H9 (cell line): ENCODE results near the gene KATNB1. TPM values are rescaled to one million over a fixed set of nuclear protein-coding genes. Genes with fewer than 3 reads are reported as not detected.
A peak's percentile ranks its signal among the peaks of the same experiment; 100 is the strongest.

Experiments used
- DNase-seq: peaks from one replicate; pipeline ENCODE4 v3.0.0-alpha.2; 2017
- H2AFZ ChIP-seq: one replicate; pipeline ENCODE4 v1.6.1; 2013; ENCODE audit warnings: mild to moderate bottlenecking, low read length, control low read depth, moderate library complexity
- H2AK5ac ChIP-seq: 2 replicates; pipeline ENCODE4 v1.6.1; 2013; ENCODE audit warnings: low read length, control low read depth, mixed read lengths; ENCODE audit not compliant: insufficient read length
- H2BK120ac ChIP-seq: one replicate; pipeline ENCODE4 v1.6.1; 2013; ENCODE audit warnings: low read depth, mild to moderate bottlenecking, low read length, control low read depth, inconsistent platforms; ENCODE audit not compliant: poor library complexity, severe bottlenecking
- H2BK12ac ChIP-seq: 2 replicates; pipeline ENCODE4 v1.6.1; 2013; ENCODE audit warnings: low read length, control low read depth, mixed read lengths, low read depth; ENCODE audit not compliant: insufficient read length
- H2BK15ac ChIP-seq: 2 replicates; pipeline ENCODE4 v1.6.1; 2013; ENCODE audit warnings: low read depth, low read length, control low read depth
- H2BK20ac ChIP-seq: one replicate; pipeline ENCODE4 v1.6.1; 2013; ENCODE audit warnings: low read depth, mild to moderate bottlenecking, low read length, control low read depth, inconsistent platforms; ENCODE audit not compliant: poor library complexity, severe bottlenecking
- H2BK5ac ChIP-seq: 2 replicates; pipeline ENCODE4 v1.6.1; 2013; ENCODE audit warnings: low read length, control low read depth, mixed read lengths; ENCODE audit not compliant: insufficient read length
- H3K14ac ChIP-seq: 2 replicates; pipeline ENCODE4 v1.6.1; 2013; ENCODE audit warnings: low read length, control low read depth; ENCODE audit not compliant: insufficient read depth
- H3K18ac ChIP-seq: 2 replicates; pipeline ENCODE4 v1.6.1; 2013; ENCODE audit warnings: low read depth, mild to moderate bottlenecking, mixed read lengths, low read length, control low read depth; ENCODE audit not compliant: insufficient read length
- H3K23ac ChIP-seq: 2 replicates; pipeline ENCODE4 v1.6.1; 2013; ENCODE audit warnings: low read length, control low read depth, mixed read lengths, low read depth; ENCODE audit not compliant: insufficient read length
- H3K23me2 ChIP-seq: 2 replicates; pipeline ENCODE4 v1.6.1; 2013; ENCODE audit warnings: low read depth, mild to moderate bottlenecking, mixed read lengths, low read length, control low read depth; ENCODE audit not compliant: insufficient read length, poor library complexity, severe bottlenecking
- H3K27ac ChIP-seq: 2 replicates; pipeline ENCODE4 v1.5.1; 2013; ENCODE audit warnings: low read length, control low read depth, mixed read lengths, low read depth; ENCODE audit not compliant: insufficient read length
- H3K27me3 ChIP-seq: 2 replicates; pipeline ENCODE4 v1.6.1; 2013; ENCODE audit warnings: low read length, control low read depth, inconsistent platforms; ENCODE audit not compliant: insufficient read depth
- H3K4ac ChIP-seq: 2 replicates; pipeline ENCODE4 v1.6.1; 2013; ENCODE audit warnings: low read depth, mild to moderate bottlenecking, control low read depth, inconsistent platforms, low read length, moderate library complexity
- H3K4me1 ChIP-seq: 2 replicates; pipeline ENCODE4 v1.6.1; 2013; ENCODE audit warnings: low read length, control low read depth, inconsistent platforms; ENCODE audit not compliant: insufficient read depth
- H3K4me2 ChIP-seq: 2 replicates; pipeline ENCODE4 v1.6.1; 2013; ENCODE audit warnings: low read length, control low read depth, mixed read lengths; ENCODE audit not compliant: insufficient read length, insufficient read depth
- H3K56ac ChIP-seq: 2 replicates; pipeline ENCODE4 v1.6.1; 2013; ENCODE audit warnings: low read depth, mild to moderate bottlenecking, mixed read lengths, low read length, control low read depth; ENCODE audit not compliant: insufficient read length
- H3K79me1 ChIP-seq: 2 replicates; pipeline ENCODE4 v1.6.1; 2013; ENCODE audit warnings: low read depth, mild to moderate bottlenecking, moderate library complexity, low read length, control low read depth, inconsistent platforms; ENCODE audit not compliant: insufficient read depth, poor library complexity, severe bottlenecking
- H3K79me2 ChIP-seq: 2 replicates; pipeline ENCODE4 v1.6.1; 2013; ENCODE audit warnings: low read length, control low read depth, inconsistent platforms; ENCODE audit not compliant: insufficient read depth
- H3K9ac ChIP-seq: 2 replicates; pipeline ENCODE4 v1.6.1; 2013; ENCODE audit warnings: low read length, control low read depth, mixed read lengths; ENCODE audit not compliant: insufficient read length; ENCODE audit errors: extremely low read depth
- H3K9me3 ChIP-seq: one replicate; pipeline ENCODE4 v1.6.1; 2013; ENCODE audit warnings: low read depth, low read length, inconsistent platforms; ENCODE audit not compliant: control insufficient read depth
- H3T11ph ChIP-seq: one replicate; pipeline ENCODE4 v1.6.1; 2013; ENCODE audit warnings: mild to moderate bottlenecking, low read length, control low read depth, inconsistent platforms
- H4K20me1 ChIP-seq: one replicate; pipeline ENCODE4 v1.6.1; 2013; ENCODE audit not compliant: control insufficient read depth, insufficient read length, insufficient read depth
- H4K5ac ChIP-seq: 2 replicates; pipeline ENCODE4 v1.6.1; 2013; ENCODE audit warnings: low read depth, mild to moderate bottlenecking, mixed read lengths, low read length, control low read depth; ENCODE audit not compliant: insufficient read length
- H4K8ac ChIP-seq: replicated peaks from 2 replicates; pipeline ENCODE4 v1.6.1; 2013; ENCODE audit warnings: low read length, control low read depth, mixed read lengths, low read depth; ENCODE audit not compliant: insufficient read length
- H4K91ac ChIP-seq: 2 replicates; pipeline ENCODE4 v1.6.1; 2013; ENCODE audit warnings: low read depth, mild to moderate bottlenecking, moderate library complexity, mixed read lengths, low read length, control low read depth; ENCODE audit not compliant: insufficient read length
- H3K27ac Mint-ChIP-seq, 3 experiments: 2 replicates in 2 of 3; 3 replicates in 1 of 3; pipeline ENCODE4 v1.8.0; 2020 to 2021; ENCODE audit warnings: mixed read lengths in 3 of 3, mild to moderate bottlenecking in 1 of 3, moderate library complexity in 1 of 3
- H3K27me3 Mint-ChIP-seq: 2 replicates; pipeline ENCODE4 v1.8.0; 2021; ENCODE audit warnings: low read depth, mild to moderate bottlenecking, moderate library complexity, mixed read lengths
- H3K36me3 Mint-ChIP-seq, 3 experiments: 2 replicates in 2 of 3; 3 replicates in 1 of 3; pipeline ENCODE4 v1.8.0; 2020 to 2021; ENCODE audit warnings: low read depth in 3 of 3, mixed read lengths in 3 of 3; ENCODE audit not compliant: insufficient read depth in 1 of 3
- H3K4me1 Mint-ChIP-seq, 2 experiments: 2 replicates each; pipeline ENCODE4 v1.8.0; 2020; ENCODE audit warnings: mixed read lengths in 2 of 2
- H3K4me3 Mint-ChIP-seq, 2 experiments: 2 replicates in 1 of 2; 3 replicates in 1 of 2; pipeline ENCODE4 v1.8.0; 2020 to 2021; ENCODE audit warnings: mild to moderate bottlenecking in 2 of 2, mixed read lengths in 2 of 2, moderate library complexity in 1 of 2
- H3K9me3 Mint-ChIP-seq, 2 experiments: 2 replicates in 1 of 2; 3 replicates in 1 of 2; pipeline ENCODE4 v1.8.0; 2020; ENCODE audit warnings: mild to moderate bottlenecking in 2 of 2, mixed read lengths in 2 of 2, moderate library complexity in 1 of 2
- WGBS: extraction: QIAGEN DNeasy Blood & Tissue Kit; methylation state at CpG from one replicate; pipeline ENCODE4 v1.1.7; 2013; ENCODE audit warnings: missing lambda C conversion rate, low lambda C conversion rate, mixed read lengths; ENCODE audit not compliant: insufficient read length; ENCODE audit errors: extremely low coverage; 5-methylcytosine and 5-hydroxymethylcytosine counted together
- total RNA-seq: library from RNA; stranded (reverse); gene quantifications from 2 replicates; pipeline ENCODE4 v1.2.1, GENCODE V29; 2021
- TF ChIP-seq, protein P1 (sequence below): fragments of 200-600 bp; sonication (generic); conservative IDR thresholded peaks from 3 replicates; pipeline ENCODE4 v1.8.0; 2021; ENCODE audit warnings: antibody characterized with exemption, mild to moderate bottlenecking

Gene KATNB1
- total RNA-seq, 1 experiment from 2014 or later = 29.9 TPM

DNA sequence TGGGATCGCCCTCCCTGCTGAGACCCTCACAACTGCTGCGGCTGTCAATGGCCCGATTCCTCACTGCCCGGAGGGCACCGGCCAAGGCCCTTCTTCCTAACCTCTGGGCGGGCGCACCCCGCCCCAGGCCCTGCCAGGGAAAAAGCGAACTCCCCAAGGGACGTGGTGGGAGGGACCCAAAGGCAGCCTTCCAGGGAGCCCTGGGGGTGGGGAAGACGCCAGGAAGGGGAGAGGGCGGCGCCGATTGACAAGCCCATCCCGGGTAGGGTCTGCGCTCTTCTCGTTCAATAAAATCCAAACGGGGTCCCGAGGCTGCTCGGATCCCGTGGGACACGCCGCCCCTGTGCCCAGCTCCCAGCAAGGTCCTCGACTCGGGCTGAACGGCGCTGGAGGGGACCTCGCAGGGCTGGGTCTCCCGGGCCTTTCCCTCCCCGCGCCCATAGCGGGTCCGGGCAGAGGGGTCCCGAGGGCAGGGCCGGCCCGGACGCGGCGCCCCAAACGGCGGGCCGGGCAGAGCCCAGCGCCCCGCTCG, 66.3 kb downstream of the KATNB1 start:
- no peak overlapping the region for H2BK120ac ChIP-seq
- no peak overlapping the region for H3K9ac ChIP-seq
- WGBS = no CpG with 5 or more reads among the region's 45 CpGs
- Mint-ChIP-seq H3K36me3 (no peaks in the 10 kb centered on the region), H3K27me3 (peaks cover 45% of the 10 kb centered on the region), H3K27ac (no peak overlapping the region), H3K9me3 (no peaks in the 10 kb centered on the region; a peak in 2 of 5 replicates), H3K4me1 (peaks cover 41 to 47% of the 10 kb centered on the region in 2 experiments), H3K4me3 (peak overlapping the region; percentile 53 to 73)
- no peak overlapping the region for H2BK12ac ChIP-seq
- H3K79me2 ChIP-seq = no peaks in the 10 kb centered on the region
- no peak overlapping the region; the same call in 1 of the 2 replicates for H3K14ac ChIP-seq
- H2AK5ac ChIP-seq = no peak overlapping the region
- H3K56ac ChIP-seq = no peak overlapping the region
- H2BK20ac ChIP-seq = no peak overlapping the region
- no peak overlapping the region for H3K23ac ChIP-seq
- H2AFZ ChIP-seq = no peak overlapping the region
- TF ChIP-seq, protein P1, sequence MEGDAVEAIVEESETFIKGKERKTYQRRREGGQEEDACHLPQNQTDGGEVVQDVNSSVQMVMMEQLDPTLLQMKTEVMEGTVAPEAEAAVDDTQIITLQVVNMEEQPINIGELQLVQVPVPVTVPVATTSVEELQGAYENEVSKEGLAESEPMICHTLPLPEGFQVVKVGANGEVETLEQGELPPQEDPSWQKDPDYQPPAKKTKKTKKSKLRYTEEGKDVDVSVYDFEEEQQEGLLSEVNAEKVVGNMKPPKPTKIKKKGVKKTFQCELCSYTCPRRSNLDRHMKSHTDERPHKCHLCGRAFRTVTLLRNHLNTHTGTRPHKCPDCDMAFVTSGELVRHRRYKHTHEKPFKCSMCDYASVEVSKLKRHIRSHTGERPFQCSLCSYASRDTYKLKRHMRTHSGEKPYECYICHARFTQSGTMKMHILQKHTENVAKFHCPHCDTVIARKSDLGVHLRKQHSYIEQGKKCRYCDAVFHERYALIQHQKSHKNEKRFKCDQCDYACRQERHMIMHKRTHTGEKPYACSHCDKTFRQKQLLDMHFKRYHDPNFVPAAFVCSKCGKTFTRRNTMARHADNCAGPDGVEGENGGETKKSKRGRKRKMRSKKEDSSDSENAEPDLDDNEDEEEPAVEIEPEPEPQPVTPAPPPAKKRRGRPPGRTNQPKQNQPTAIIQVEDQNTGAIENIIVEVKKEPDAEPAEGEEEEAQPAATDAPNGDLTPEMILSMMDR = no peak
- no peaks in the 10 kb centered on the region for H3K9me3 ChIP-seq
- peak; percentile 49 for DNase-seq
- no peak overlapping the region for H4K5ac ChIP-seq
- peaks cover 12% of the 10 kb centered on the region; the same call in 1 of the 2 replicates for H3K4me1 ChIP-seq
- no peaks in the 10 kb centered on the region for H3K79me1 ChIP-seq
- no peaks in the 10 kb centered on the region for H4K20me1 ChIP-seq
- no peak overlapping the region for H2BK5ac ChIP-seq
- H3K27me3 ChIP-seq = no peaks in the 10 kb centered on the region; the same call in 1 of the 2 replicates
- peaks cover 4% of the 10 kb centered on the region for H3K23me2 ChIP-seq
- H4K91ac ChIP-seq = no peak overlapping the region
- H3K18ac ChIP-seq = no peak overlapping the region
- H3T11ph ChIP-seq = no peak overlapping the region
- H4K8ac ChIP-seq = no peak overlapping the region
- peak overlapping the region; percentile 40 for H3K4me2 ChIP-seq
- no peak overlapping the region for H2BK15ac ChIP-seq
- H3K27ac ChIP-seq = no peak overlapping the region
- H3K4ac ChIP-seq = no peak overlapping the region
